HepG2 (cell line): ENCODE measurements around the gene CXorf38.

ENCODE experiments used
- EP300 ChIP-seq, 3 experiments: sonication (generic) in 1 of 3; formaldehyde crosslinking in 1 of 3; IDR thresholded peaks; 2 replicates each; pipeline versions ENCODE4 v1.5.1 to v1.6.1; 2011 to 2020; ENCODE audit warnings: low read depth in 2 of 3, low read length in 2 of 3, borderline replicate concordance in 1 of 3, improper control_type of control experiment in 1 of 3, mild to moderate bottlenecking in 1 of 3, missing genetic modification reagents in 1 of 3, moderate library complexity in 1 of 3
- HBP1 ChIP-seq: IDR thresholded peaks from 2 replicates; pipeline ENCODE4 v1.6.1; 2016; ENCODE audit warnings: low read depth, control low read depth
- MAX ChIP-seq: IDR thresholded peaks from 2 replicates; pipeline ENCODE4 v1.6.1; 2012; ENCODE audit warnings: inconsistent platforms

DNA sequence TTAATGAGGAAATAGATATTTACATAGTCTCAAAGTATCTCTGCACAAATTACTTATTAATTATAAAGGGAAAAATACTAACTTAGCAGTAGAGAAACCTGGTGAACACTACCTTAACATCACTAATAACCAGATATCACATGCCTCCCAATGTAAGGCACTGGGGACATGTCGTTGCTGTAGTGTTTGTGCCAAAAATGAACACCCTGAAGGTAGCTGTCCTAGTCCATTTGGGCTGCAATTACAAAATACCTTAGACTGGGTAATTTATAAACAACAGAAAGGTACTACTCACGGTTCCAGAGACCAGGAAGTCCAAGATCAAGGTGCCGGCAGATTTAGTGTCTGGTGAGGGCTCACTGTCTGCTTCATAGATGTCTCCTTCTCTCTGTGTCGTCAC is 34.9 kb downstream of the CXorf38 start:
- no peak for TF ChIP-seq HBP1 (CRISPR knock-in tag)
- TF ChIP-seq MAX: no peak
- TF ChIP-seq EP300 (IDR thresholded peaks at IDR 0.05; ENCODE audit: low read depth in 2 of 2, low read length in 2 of 2): no peak
- TF ChIP-seq EP300 (CRISPR knock-in tag; IDR thresholded peaks at IDR 0.05; ENCODE audit: borderline replicate concordance): no peak
